ENCODE data around the gene ZSCAN4. TPM values are rescaled to one million over a fixed set of nuclear protein-coding genes. Genes with fewer than 3 reads are reported as not detected.
A peak's percentile ranks its signal among the peaks of the same experiment; 100 is the strongest.

Gene ZSCAN4
- 0.04 TPM in 1 of 2 replicates, not detected in the other for polyA plus RNA-seq (2011; rRNA removed)
- not detected in 2 replicates for polyA plus RNA-seq (2012; cell fraction: cytosol; rRNA removed)
- polyA plus RNA-seq (2012; cell fraction: nucleus; rRNA removed): not detected in 2 replicates
- not detected in 3 replicates for polyA plus RNA-seq (2017; fragmentation: RNase III; extraction: RNeasy Plus Mini Kit Qiagen cat#74134 plus additional on column Dnase treatment)
- polyA minus RNA-seq (2011; rRNA and poly(A)+ RNA removed): not detected in 2 replicates

DNA sequence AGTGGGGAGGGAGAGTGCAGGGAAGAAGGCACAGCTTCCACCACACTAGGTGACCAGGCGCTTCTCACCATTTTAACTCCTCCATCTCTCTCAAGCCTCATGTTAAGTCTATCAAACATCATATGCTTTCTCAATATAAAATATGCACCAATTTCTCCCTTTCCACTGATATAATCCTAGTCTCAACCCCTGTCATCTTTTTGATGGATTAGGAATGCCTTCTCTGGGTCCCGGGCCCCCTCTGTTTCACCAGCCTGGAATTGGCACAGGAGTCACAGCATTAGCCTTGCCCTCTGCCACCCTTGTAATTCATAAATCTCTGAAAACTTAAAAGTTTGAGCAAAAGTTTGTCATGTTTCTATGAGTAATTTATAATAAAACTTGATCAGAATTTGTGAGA is at the start of gene ZSCAN4:
Gene ZSCAN4 (plus strand): TSS at position 301 of the 400 bp plus-strand sequence. CDS start 7,211 bp downstream, outside the sequence.
- ATAC-seq (no peak), FAIRE-seq (no peak), DNase-seq (ENCODE audit: low read depth in 1 of 2, low spot score in 1 of 2) (no peak)
- Histone ChIP-seq H3K4me3 (no peak within 1 kb of the TSS), H3K27ac (no peak within 1 kb of the TSS), H3K4me2 (no peak within 1 kb of the TSS), H3K4me1 (no peaks in the 10 kb centered on the region), H3K9me3 (peaks cover 68% of the 10 kb centered on the region)
- TF ChIP-seq RAD21 (conservative IDR thresholded peaks at IDR 0.05 in 1 of 2, IDR thresholded peaks at IDR 0.05 in 1 of 2) (no peak), JUNB (IDR thresholded peaks at IDR 0.05) (no peak), E2F6 (IDR thresholded peaks at IDR 0.05; ENCODE audit: borderline replicate concordance, low read depth) (no peak), MAFK (IDR thresholded peaks at IDR 0.05; ENCODE audit: partially characterized antibody) (no peak), ELK1 (IDR thresholded peaks at IDR 0.05; ENCODE audit: low read depth, low read length) (no peak), ZC3H11A (IDR thresholded peaks at IDR 0.05) (no peak), PHF8 (IDR thresholded peaks at IDR 0.05; ENCODE audit: borderline replicate concordance, low read depth) (no peak), SREBF2 (IDR thresholded peaks at IDR 0.05) (no peak), POLR2AphosphoS2 (conservative IDR thresholded peaks at IDR 0.05; ENCODE audit: low read length) (no peak), HEYL (CRISPR knock-in tag; IDR thresholded peaks at IDR 0.05) (no peak), POLR2A (IDR thresholded peaks at IDR 0.05; ENCODE audit: low read length) (no peak), EHF (CRISPR knock-in tag; IDR thresholded peaks at IDR 0.05) (no peak), ATOH8 (CRISPR knock-in tag; IDR thresholded peaks at IDR 0.05; ENCODE audit: low read depth) (no peak), RARB (CRISPR knock-in tag; IDR thresholded peaks at IDR 0.05) (no peak)
- POLR2A ChIA-PET: no interaction called here
- WGBS (ENCODE audit: missing lambda C conversion rate): 46% methylated on average over 2 of the region's 2 CpGs
- CTCF ChIA-PET: interaction anchor here (1.1 kb wide), 1 partner anchor 13 kb away, joined by 4 read pairs; no protein-coding TSS in a partner anchor

DNA sequence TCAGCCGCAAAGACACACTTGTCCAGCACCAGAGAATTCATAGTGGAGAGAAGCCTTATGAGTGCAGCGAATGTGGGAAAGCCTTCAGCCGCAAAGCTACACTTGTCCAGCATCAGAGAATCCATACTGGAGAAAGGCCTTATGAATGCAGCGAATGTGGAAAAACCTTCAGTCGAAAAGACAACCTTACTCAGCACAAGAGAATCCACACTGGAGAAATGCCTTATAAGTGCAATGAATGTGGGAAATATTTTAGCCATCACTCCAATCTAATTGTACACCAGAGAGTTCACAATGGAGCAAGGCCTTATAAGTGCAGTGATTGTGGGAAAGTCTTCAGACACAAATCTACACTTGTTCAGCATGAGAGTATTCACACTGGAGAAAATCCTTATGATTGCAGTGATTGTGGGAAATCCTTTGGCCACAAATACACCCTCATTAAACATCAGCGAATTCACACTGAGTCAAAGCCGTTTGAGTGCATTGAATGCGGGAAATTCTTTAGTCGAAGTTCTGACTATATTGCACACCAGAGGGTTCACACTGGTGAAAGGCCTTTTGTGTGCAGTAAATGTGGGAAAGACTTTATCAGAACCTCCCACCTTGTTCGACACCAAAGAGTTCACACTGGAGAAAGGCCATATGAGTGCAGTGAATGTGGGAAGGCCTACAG is 47.9 kb upstream of the ZSCAN4 start:
- WGBS (ENCODE audit: missing lambda C conversion rate): 95% methylated on average over 10 of the region's 10 CpGs
- Histone ChIP-seq H3K4me3 (no peak overlapping the region), H3K4me2 (no peak overlapping the region), H3K9me3 (peaks cover 100% of the 10 kb centered on the region), H3K4me1 (no peaks in the 10 kb centered on the region), H3K27ac (no peak overlapping the region)
- DNase-seq (ENCODE audit: low read depth in 1 of 2, low spot score in 1 of 2): peak in 1 of 2 experiments; percentile 67
- POLR2A ChIA-PET: no interaction called here
- TF ChIP-seq MAZ (IDR thresholded peaks at IDR 0.05; ENCODE audit: borderline replicate concordance, low read depth, low read length): no peak
- TF ChIP-seq KDM5A (IDR thresholded peaks at IDR 0.05): no peak
- TF ChIP-seq KDM1A (IDR thresholded peaks at IDR 0.05; ENCODE audit: low read depth): peak; percentile 77; the same call in 1 of the 2 replicates
- no peak for TF ChIP-seq MYC (IDR thresholded peaks at IDR 0.05; ENCODE audit: borderline replicate concordance, low read length)
- peak; percentile 61; the same call in 1 of the 2 replicates for TF ChIP-seq GATA3 (IDR thresholded peaks at IDR 0.05; ENCODE audit: borderline replicate concordance)
- TF ChIP-seq, protein P1, sequence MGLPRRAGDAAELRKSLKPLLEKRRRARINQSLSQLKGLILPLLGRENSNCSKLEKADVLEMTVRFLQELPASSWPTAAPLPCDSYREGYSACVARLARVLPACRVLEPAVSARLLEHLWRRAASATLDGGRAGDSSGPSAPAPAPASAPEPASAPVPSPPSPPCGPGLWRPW (IDR thresholded peaks at IDR 0.05): peak; percentile 39; the same call in 1 of the 2 replicates
- no peak for TF ChIP-seq EHMT2 (IDR thresholded peaks at IDR 0.05; ENCODE audit: low read depth)
- no peak for TF ChIP-seq HDAC2 (IDR thresholded peaks at IDR 0.05)
- TF ChIP-seq POLR2A (IDR thresholded peaks at IDR 0.05; ENCODE audit: low read length): no peak
- CTCF ChIA-PET: interaction anchor here (0.6 to 1.7 kb wide), 2 partner anchors 63 to 323 kb away, joined by 3 to 4 read pairs; no protein-coding TSS in a partner anchor
- ATAC-seq: no peak
- FAIRE-seq: no peak

All from A549 (cell line).